Uterus (tissue), 2 donors: ENCODE results near the gene INAFM2.

Experiments
- POLR2A ChIP-seq, 2 donors: fragments of 450-650 bp; IDR thresholded peaks; one replicate each; pipeline ENCODE4 v1.6.1; 2016; ENCODE audit warnings: antibody characterized with exemption in 2 of 2, mild to moderate bottlenecking in 1 of 2, moderate library complexity in 1 of 2
- TF ChIP-seq, protein P1 (sequence below), 4 experiments: fragments of 200-600 bp in 2 of 4; fragments of 450-650 bp in 2 of 4; sonication (generic) in 2 of 4; IDR thresholded peaks; one replicate each; pipeline ENCODE4 v1.5.1; 2016 to 2019; ENCODE audit warnings: antibody characterized with exemption in 4 of 4, mild to moderate bottlenecking in 2 of 4, moderate library complexity in 1 of 4

DNA sequence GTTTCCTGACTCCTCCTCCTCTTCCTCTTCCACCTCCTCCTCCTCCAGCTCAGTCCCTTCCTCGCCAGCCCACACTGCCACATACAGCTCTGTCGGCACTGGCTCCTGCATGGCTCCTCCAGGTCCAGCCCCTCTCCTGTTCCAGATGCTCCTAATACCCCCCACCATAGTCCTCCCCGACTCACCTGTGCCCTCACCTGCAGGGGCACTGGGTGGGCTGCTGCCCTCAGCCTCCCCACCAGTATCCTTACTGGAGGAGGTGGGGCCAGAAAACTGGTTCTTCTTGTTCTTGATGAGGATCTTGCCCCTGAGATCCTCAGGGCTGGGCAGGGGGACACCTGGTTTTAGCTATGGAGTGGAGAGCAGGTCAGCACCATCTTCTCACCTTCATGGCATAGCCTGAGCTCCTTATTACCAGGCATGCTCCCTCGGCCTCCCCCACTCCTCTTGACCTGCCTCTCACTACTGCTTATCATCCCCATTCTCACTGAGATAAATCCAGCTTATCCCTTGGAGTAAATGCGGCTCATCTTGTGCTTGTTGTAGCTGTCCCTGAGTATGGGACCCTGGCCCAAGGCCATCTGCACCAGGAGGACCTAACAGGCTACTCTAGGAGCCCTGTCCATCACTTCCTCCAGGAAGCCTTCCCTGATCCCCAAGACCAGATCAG lies 26.8 kb upstream of the INAFM2 start:
- TF ChIP-seq POLR2A (IDR thresholded peaks at IDR 0.05): no peak
- TF ChIP-seq, protein P1, sequence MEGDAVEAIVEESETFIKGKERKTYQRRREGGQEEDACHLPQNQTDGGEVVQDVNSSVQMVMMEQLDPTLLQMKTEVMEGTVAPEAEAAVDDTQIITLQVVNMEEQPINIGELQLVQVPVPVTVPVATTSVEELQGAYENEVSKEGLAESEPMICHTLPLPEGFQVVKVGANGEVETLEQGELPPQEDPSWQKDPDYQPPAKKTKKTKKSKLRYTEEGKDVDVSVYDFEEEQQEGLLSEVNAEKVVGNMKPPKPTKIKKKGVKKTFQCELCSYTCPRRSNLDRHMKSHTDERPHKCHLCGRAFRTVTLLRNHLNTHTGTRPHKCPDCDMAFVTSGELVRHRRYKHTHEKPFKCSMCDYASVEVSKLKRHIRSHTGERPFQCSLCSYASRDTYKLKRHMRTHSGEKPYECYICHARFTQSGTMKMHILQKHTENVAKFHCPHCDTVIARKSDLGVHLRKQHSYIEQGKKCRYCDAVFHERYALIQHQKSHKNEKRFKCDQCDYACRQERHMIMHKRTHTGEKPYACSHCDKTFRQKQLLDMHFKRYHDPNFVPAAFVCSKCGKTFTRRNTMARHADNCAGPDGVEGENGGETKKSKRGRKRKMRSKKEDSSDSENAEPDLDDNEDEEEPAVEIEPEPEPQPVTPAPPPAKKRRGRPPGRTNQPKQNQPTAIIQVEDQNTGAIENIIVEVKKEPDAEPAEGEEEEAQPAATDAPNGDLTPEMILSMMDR (IDR thresholded peaks at IDR 0.05): no peak
